Mesenchymal stem cell (in vitro differentiated cells and primary cell): ENCODE results near the gene SEC23B.

ENCODE experiments used
- DNase-seq: peaks from one replicate; pipeline ENCODE4 v3.0.0-alpha.2; 2013
- H2AFZ ChIP-seq: one replicate; pipeline ENCODE4 v1.6.1; 2013; ENCODE audit warnings: low read depth, mild to moderate bottlenecking, control low read depth, inconsistent platforms, low read length, moderate library complexity
- H2AK5ac ChIP-seq: 2 replicates; pipeline ENCODE4 v1.6.1; 2013; ENCODE audit warnings: low read length, moderate library complexity, mild to moderate bottlenecking, inconsistent platforms; ENCODE audit not compliant: severe bottlenecking
- H2BK120ac ChIP-seq: one replicate; pipeline ENCODE4 v1.6.1; 2013; ENCODE audit warnings: low read depth, mild to moderate bottlenecking, inconsistent platforms, low read length, moderate library complexity
- H2BK12ac ChIP-seq, 2 experiments: one replicate each; pipeline ENCODE4 v1.6.1; 2013; ENCODE audit warnings: inconsistent platforms in 2 of 2, low read length in 2 of 2, mild to moderate bottlenecking in 2 of 2, moderate library complexity in 2 of 2, control low read depth in 1 of 2
- H2BK15ac ChIP-seq: one replicate; pipeline ENCODE4 v1.6.1; 2013; ENCODE audit warnings: mild to moderate bottlenecking, low read depth, inconsistent platforms; ENCODE audit not compliant: poor library complexity, severe bottlenecking
- H2BK5ac ChIP-seq: 2 replicates; pipeline ENCODE4 v1.6.1; 2013; ENCODE audit warnings: low read depth, mild to moderate bottlenecking, low read length, control low read depth, inconsistent platforms; ENCODE audit not compliant: poor library complexity, severe bottlenecking
- H3K14ac ChIP-seq, 2 experiments: one replicate each; pipeline ENCODE4 v1.6.1; 2013; ENCODE audit warnings: inconsistent platforms in 2 of 2, low read length in 2 of 2, control low read depth in 1 of 2, mild to moderate bottlenecking in 1 of 2, moderate library complexity in 1 of 2
- H3K18ac ChIP-seq, 2 experiments: one replicate each; pipeline ENCODE4 v1.6.1; 2013; ENCODE audit warnings: inconsistent platforms in 2 of 2, low read length in 2 of 2, control low read depth in 1 of 2, low read depth in 1 of 2, mild to moderate bottlenecking in 1 of 2
- H3K23ac ChIP-seq, 2 experiments: one replicate each; pipeline ENCODE4 v1.6.1; 2013; ENCODE audit warnings: inconsistent platforms in 2 of 2, low read length in 2 of 2, mild to moderate bottlenecking in 2 of 2, moderate library complexity in 2 of 2, control low read depth in 1 of 2
- H3K27ac ChIP-seq: 2 replicates; pipeline ENCODE4 v1.5.1; 2013; ENCODE audit warnings: mild to moderate bottlenecking, moderate library complexity, low read length, control low read depth, inconsistent platforms; ENCODE audit not compliant: poor library complexity, severe bottlenecking
- H3K27me3 ChIP-seq, 2 experiments: 2 replicates each; pipeline versions ENCODE4 v1.6.1 to v1.7.0; 2013; ENCODE audit warnings: low read length in 2 of 2, mild to moderate bottlenecking in 2 of 2, moderate library complexity in 2 of 2, control low read depth in 1 of 2, inconsistent platforms in 1 of 2; ENCODE audit not compliant: control insufficient read depth in 1 of 2, insufficient read depth in 1 of 2
- H3K36me3 ChIP-seq, 2 experiments: 2 replicates each; pipeline versions ENCODE4 v1.6.1 to v1.7.0; 2013; ENCODE audit warnings: low read length in 2 of 2, control low read depth in 1 of 2, inconsistent platforms in 1 of 2, low read depth in 1 of 2, mild to moderate bottlenecking in 1 of 2; ENCODE audit not compliant: insufficient read depth in 2 of 2, control insufficient read depth in 1 of 2
- H3K4ac ChIP-seq, 2 experiments: one replicate each; pipeline ENCODE4 v1.6.1; 2013; ENCODE audit warnings: inconsistent platforms in 2 of 2, low read length in 2 of 2, mild to moderate bottlenecking in 2 of 2, moderate library complexity in 2 of 2, control low read depth in 1 of 2, low read depth in 1 of 2
- H3K4me1 ChIP-seq: 2 replicates; pipeline ENCODE4 v1.6.1; 2013; ENCODE audit warnings: low read depth, low read length, control low read depth; ENCODE audit not compliant: control insufficient read depth, insufficient read depth
- H3K4me2 ChIP-seq: 2 replicates; pipeline ENCODE4 v1.6.1; 2013; ENCODE audit warnings: low read length, mild to moderate bottlenecking, inconsistent platforms; ENCODE audit not compliant: poor library complexity, severe bottlenecking
- H3K4me3 ChIP-seq, 2 experiments: 2 replicates each; pipeline versions ENCODE4 v1.5.1 to v1.7.0; 2013; ENCODE audit warnings: low read length in 2 of 2, mild to moderate bottlenecking in 2 of 2, control low read depth in 1 of 2, low read depth in 1 of 2; ENCODE audit not compliant: insufficient read depth in 1 of 2
- H3K79me1 ChIP-seq: replicated peaks from 2 replicates; pipeline ENCODE4 v1.6.1; 2013; ENCODE audit warnings: mild to moderate bottlenecking, control low read depth, low read length, inconsistent platforms; ENCODE audit not compliant: poor library complexity, severe bottlenecking
- H3K9ac ChIP-seq: 2 replicates; pipeline ENCODE4 v1.7.0; 2013; ENCODE audit warnings: mild to moderate bottlenecking, low read length, moderate library complexity
- H3K9me3 ChIP-seq: 2 replicates; pipeline ENCODE4 v1.7.0; 2013; ENCODE audit warnings: mild to moderate bottlenecking, low read length; ENCODE audit not compliant: control insufficient read depth
- H4K8ac ChIP-seq: one replicate; pipeline ENCODE4 v1.6.1; 2013; ENCODE audit warnings: inconsistent platforms, mild to moderate bottlenecking, low read length, moderate library complexity
- H4K91ac ChIP-seq: one replicate; pipeline ENCODE4 v1.6.1; 2013; ENCODE audit warnings: mild to moderate bottlenecking, low read length, inconsistent platforms
- WGBS: methylation state at CpG from one replicate; pipeline ENCODE4 v1.1.7; 2013; ENCODE audit warnings: mixed read lengths; 5-methylcytosine and 5-hydroxymethylcytosine counted together

Gene SEC23B

DNA sequence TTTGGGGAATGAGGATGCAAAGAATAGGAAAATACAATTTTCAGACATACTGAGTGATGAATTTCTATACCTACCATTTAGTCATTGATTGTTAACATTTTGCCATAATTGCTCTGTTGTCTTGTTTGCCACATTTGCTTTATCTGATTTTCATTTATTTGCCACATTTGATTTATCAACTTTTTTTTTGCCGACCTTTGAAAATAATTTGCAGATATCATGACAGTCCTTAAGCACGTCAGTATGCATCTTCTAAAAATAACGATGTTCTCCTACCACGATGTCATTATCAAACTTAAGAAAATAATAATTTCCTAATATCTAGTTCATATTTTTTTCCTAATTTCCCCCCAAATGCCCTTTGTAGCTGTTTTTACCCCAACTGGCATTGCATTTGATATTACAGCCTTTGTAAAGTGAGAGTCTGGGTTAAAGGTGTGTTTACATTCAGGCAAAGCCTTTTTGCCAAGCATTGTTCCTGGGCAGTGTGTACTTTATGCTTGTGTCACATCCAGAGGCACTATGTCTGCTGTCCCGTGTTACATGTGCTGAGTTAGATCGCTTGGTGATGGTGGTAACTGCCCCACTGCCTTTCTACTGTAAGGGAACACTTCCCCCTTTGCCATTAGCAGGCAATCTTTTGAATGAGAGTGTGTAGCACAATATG lies 26.4 kb downstream of the SEC23B start:
- H2BK12ac ChIP-seq = no peak overlapping the region
- WGBS = 88% methylated on average over 6 of the region's 6 CpGs
- H3K79me1 ChIP-seq = peaks cover 16% of the 10 kb centered on the region
- no peaks in the 10 kb centered on the region for H3K27me3 ChIP-seq
- H3K4me2 ChIP-seq = no peak overlapping the region
- H3K18ac ChIP-seq = no peak overlapping the region
- H4K8ac ChIP-seq = no peak overlapping the region
- H2BK120ac ChIP-seq = no peak overlapping the region
- H3K9me3 ChIP-seq = no peaks in the 10 kb centered on the region
- no peak for DNase-seq
- no peak overlapping the region for H2AK5ac ChIP-seq
- no peak overlapping the region for H3K14ac ChIP-seq
- H2AFZ ChIP-seq = no peak overlapping the region
- no peak overlapping the region for H2BK15ac ChIP-seq
- no peak overlapping the region for H4K91ac ChIP-seq
- peaks cover 6% of the 10 kb centered on the region for H3K4me1 ChIP-seq
- no peak overlapping the region for H3K4me3 ChIP-seq
- no peak overlapping the region for H3K9ac ChIP-seq
- H3K23ac ChIP-seq = no peak overlapping the region
- H3K27ac ChIP-seq = no peak overlapping the region
- no peak overlapping the region for H2BK5ac ChIP-seq
- no peak overlapping the region for H3K4ac ChIP-seq
- H3K36me3 ChIP-seq = peaks cover 30 to 78% of the 10 kb centered on the region in 2 experiments

DNA sequence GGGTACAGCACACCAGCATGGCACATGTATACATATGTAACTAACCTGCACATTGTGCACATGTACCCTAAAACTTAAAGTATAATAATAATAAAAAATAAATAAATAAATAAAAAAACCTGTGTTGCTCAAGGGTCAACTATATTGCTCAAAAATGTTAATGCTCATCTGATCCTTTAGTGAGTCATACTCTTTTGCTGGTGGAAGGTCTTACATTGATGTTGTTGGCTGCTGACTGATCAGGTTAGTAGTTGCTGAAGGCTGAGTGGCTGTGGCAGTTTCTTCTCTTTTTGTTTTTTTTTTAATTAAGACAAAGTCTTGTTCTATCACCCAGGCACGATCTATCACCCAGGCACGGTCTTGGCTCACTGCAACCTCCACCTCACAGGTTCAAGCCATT lies 29.9 kb downstream of the SEC23B start:
- H3K4me1 ChIP-seq = peaks cover 15% of the 10 kb centered on the region
- 96% methylated on average over 2 of the region's 2 CpGs for whole genome bisulfite sequencing
- H3K18ac ChIP-seq = no peak overlapping the region
- H3K36me3 ChIP-seq = peaks cover 15 to 72% of the 10 kb centered on the region in 2 experiments
- H2BK120ac ChIP-seq = no peak overlapping the region
- H3K79me1 ChIP-seq = peaks cover 9% of the 10 kb centered on the region
- H3K4me3 ChIP-seq = no peak overlapping the region
- no peaks in the 10 kb centered on the region for H3K9me3 ChIP-seq
- H3K9ac ChIP-seq = no peak overlapping the region
- H4K8ac ChIP-seq = no peak overlapping the region
- H3K27ac ChIP-seq = no peak overlapping the region
- no peak overlapping the region for H2BK15ac ChIP-seq
- no peak overlapping the region for H3K14ac ChIP-seq
- no peak overlapping the region for H2AK5ac ChIP-seq
- no peak overlapping the region for H3K23ac ChIP-seq
- H3K4me2 ChIP-seq = no peak overlapping the region
- DNase-seq = no peak
- H2BK5ac ChIP-seq = no peak overlapping the region
- H2AFZ ChIP-seq = no peak overlapping the region
- H4K91ac ChIP-seq = no peak overlapping the region
- no peak overlapping the region for H2BK12ac ChIP-seq
- no peak overlapping the region for H3K4ac ChIP-seq
- no peaks in the 10 kb centered on the region for H3K27me3 ChIP-seq

DNA sequence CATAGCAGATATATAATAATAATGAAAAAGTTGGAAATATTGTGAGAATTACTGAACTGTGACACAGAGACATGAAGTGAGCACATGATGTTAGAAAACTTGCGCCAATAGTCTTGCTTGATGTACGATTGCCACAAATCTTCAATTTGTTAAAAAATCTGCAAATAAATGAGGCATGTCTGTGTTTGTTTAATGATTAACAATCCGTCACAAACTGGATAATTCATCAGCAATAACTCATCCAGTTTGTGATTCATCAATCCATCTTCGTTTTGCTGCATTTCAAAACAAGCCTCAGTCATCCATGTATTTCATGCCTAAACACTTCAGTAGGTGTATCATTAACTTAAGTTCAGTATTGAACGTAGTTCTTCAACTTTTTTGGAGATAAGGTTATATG lies 34.0 kb downstream of the SEC23B start:
- Histone ChIP-seq H3K4ac (no peak overlapping the region), H3K9me3 (no peaks in the 10 kb centered on the region), H2BK5ac (no peak overlapping the region), H3K14ac (no peak overlapping the region), H3K27me3 (no peaks in the 10 kb centered on the region), H2AK5ac (no peak overlapping the region), H2BK12ac (no peak overlapping the region), H3K27ac (peak overlapping the region; percentile 92), H3K36me3 (peaks cover 18 to 75% of the 10 kb centered on the region in 2 experiments), H3K4me1 (peaks cover 18% of the 10 kb centered on the region), H2AFZ (no peak overlapping the region), H3K23ac (no peak overlapping the region), H3K4me2 (no peak overlapping the region), H3K79me1 (peaks cover 10% of the 10 kb centered on the region), H4K91ac (no peak overlapping the region), H2BK15ac (no peak overlapping the region), H3K4me3 (no peak overlapping the region), H3K18ac (no peak overlapping the region), H4K8ac (no peak overlapping the region), H3K9ac (no peak overlapping the region), H2BK120ac (no peak overlapping the region)
- DNase-seq = no peak
- WGBS = 84% methylated on average over 5 of the region's 5 CpGs

- no peak overlapping the region for H4K8ac ChIP-seq
- H3K9me3 ChIP-seq = no peaks in the 10 kb centered on the region
- WGBS = 95% methylated on average over 3 of the region's 4 CpGs
- H3K27me3 ChIP-seq = no peaks in the 10 kb centered on the region
- no peak overlapping the region for H3K23ac ChIP-seq
- no peak for DNase-seq
- H3K18ac ChIP-seq = no peak overlapping the region
- no peak overlapping the region for H3K4me3 ChIP-seq
- H2BK120ac ChIP-seq = no peak overlapping the region
- peaks cover 11% of the 10 kb centered on the region for H3K79me1 ChIP-seq
- no peak overlapping the region for H3K9ac ChIP-seq
- no peak overlapping the region for H2BK15ac ChIP-seq
- H3K4me2 ChIP-seq = no peak overlapping the region
- no peak overlapping the region for H3K27ac ChIP-seq
- no peak overlapping the region for H2AK5ac ChIP-seq
- no peak overlapping the region for H2BK12ac ChIP-seq
- no peak overlapping the region for H4K91ac ChIP-seq
- H3K4me1 ChIP-seq = peaks cover 17% of the 10 kb centered on the region
- no peak overlapping the region for H3K4ac ChIP-seq
- H3K14ac ChIP-seq = no peak overlapping the region
- no peak overlapping the region for H2BK5ac ChIP-seq
- no peak overlapping the region for H2AFZ ChIP-seq
- H3K36me3 ChIP-seq = peaks cover 23 to 78% of the 10 kb centered on the region in 2 experiments
Measured at GRCh38 chr20:18543216-18543615, 35.5 kb downstream of the SEC23B start.
